GM19193 (cell line): ENCODE data around the gene CRYBA4.

Source experiments
- POLR2A ChIP-seq: IDR thresholded peaks from 4 replicates; pipeline ENCODE4 v1.6.1; 2011; ENCODE audit not compliant: insufficient read depth, insufficient read length; ENCODE audit errors: extremely low read depth

Gene CRYBA4

GRCh38 chr22:26660961-26661578 is 39.3 kb downstream of the CRYBA4 start:
- no peak for TF ChIP-seq POLR2A

- no peak for TF ChIP-seq POLR2A
Observed at GRCh38 chr22:26662160-26662559, 40.4 kb downstream of the CRYBA4 start.

- TF ChIP-seq POLR2A, result no peak
Observed at GRCh38 chr22:26663374-26663923, 41.7 kb downstream of the CRYBA4 start.

GRCh38 chr22:26665813-26666231 is 44.1 kb downstream of the CRYBA4 start:
- TF ChIP-seq POLR2A, result no peak

GRCh38 chr22:26667140-26667539 is 45.4 kb downstream of the CRYBA4 start:
- TF ChIP-seq POLR2A, result no peak

- TF ChIP-seq POLR2A, result no peak
Observed at GRCh38 chr22:26669060-26669481, 47.3 kb downstream of the CRYBA4 start.

- no peak for TF ChIP-seq POLR2A
Observed at GRCh38 chr22:26670459-26670858, 48.7 kb downstream of the CRYBA4 start.

- peak; percentile 43 for TF ChIP-seq POLR2A
Observed at GRCh38 chr22:26671317-26672059, 49.7 kb downstream of the CRYBA4 start.

- TF ChIP-seq POLR2A, result no peak
Observed at GRCh38 chr22:26672060-26672471, 50.3 kb downstream of the CRYBA4 start.

GRCh38 chr22:26672590-26673468 is 51.1 kb downstream of the CRYBA4 start:
- peak; percentile 75 for TF ChIP-seq POLR2A

- TF ChIP-seq POLR2A, result no peak
Observed at GRCh38 chr22:26673486-26673885, 51.7 kb downstream of the CRYBA4 start.

- TF ChIP-seq POLR2A, result no peak
Observed at GRCh38 chr22:26674211-26675190, 52.7 kb downstream of the CRYBA4 start.

- TF ChIP-seq POLR2A, result no peak
Observed at GRCh38 chr22:26675687-26676268, 54.0 kb downstream of the CRYBA4 start.
